Measurements from ENCODE around the gene TFAP2B.
A peak's percentile ranks its signal among the peaks of the same experiment; 100 is the strongest.

TFAP2B gene

GRCh38 chr6:50818673-50819072 is at the start of gene TFAP2B:
Gene TFAP2B, plus strand, starts transcription at chr6:50818871. Its CDS starts 21 bp downstream, at chr6:50818892.
- DNase-seq (ENCODE audit: low read depth in 1 of 2, low spot score in 1 of 2): no peak

- no peak for DNase-seq (ENCODE audit: low read depth in 1 of 2, low spot score in 1 of 2)
Observed at GRCh38 chr6:50778696-50779095, 40.0 kb upstream of the TFAP2B start.

DNA sequence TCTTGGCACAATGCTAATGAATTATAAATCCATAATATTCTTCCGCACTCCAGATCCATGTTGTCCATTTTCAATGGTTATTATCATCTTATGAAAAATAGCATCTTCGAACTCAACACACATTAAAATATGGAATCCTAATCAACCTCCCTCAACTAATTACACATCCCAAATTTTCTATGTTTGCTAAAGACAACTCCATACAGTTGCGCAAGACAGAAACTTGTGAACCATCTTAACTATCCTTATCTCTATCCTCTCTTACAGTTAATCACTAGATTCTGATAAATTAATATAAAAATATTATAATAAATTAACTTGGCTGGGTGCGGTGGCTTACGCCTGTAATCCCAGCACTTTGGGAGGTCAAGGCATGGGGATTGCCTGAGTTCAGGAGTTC is 38.3 kb upstream of the TFAP2B start:
- no peak for DNase-seq (ENCODE audit: low read depth in 1 of 2, low spot score in 1 of 2)

DNA sequence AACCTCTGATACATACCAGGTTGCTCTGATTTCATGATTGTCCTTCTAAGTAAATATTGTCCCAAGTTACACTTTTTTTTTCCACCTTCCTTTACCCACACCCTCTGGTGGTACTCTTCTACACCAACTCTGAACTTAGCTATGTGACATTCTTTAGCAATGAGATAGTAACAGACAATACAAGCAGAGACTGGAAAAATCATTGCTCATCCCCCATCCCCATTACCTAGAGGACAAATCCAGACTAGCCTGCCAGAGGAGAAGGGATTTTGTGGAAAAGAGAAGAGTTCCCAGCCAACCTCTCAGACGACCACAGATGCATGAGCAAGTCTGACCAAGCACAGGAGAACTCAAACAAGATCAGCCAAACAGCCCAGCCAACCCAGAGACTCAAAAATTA is 32.8 kb upstream of the TFAP2B start:
- no peak for DNase-seq (ENCODE audit: low read depth in 1 of 2, low spot score in 1 of 2)

DNA sequence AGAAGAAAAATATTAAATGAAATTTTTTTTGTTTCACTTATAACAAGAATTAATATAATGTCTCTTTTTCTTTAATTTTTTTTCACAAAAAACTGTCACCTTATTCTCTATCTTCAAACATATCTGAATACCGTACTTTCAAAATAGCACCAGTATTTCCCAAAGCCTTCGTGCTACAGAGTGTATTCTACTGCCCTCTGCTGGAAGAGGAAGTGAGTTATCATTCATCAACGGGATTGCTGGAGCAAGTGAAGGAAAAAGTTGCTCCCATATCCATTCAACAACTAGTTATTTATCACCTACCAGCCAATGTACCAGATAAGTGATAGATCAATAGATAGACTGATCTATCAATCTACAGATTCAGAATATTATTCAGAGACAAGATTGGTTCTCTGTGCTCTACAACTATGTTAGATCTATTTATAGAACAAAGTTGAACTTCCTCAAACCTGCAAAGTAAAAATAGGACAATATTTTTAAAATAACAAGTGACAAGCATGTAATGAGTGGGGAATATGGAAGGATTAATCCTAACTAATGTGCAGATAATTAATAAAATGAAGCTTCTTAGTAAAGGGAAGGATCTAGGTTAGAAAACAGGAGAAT is 26.7 kb upstream of the TFAP2B start:
- DNase-seq (ENCODE audit: low read depth in 1 of 2, low spot score in 1 of 2): no peak

DNA sequence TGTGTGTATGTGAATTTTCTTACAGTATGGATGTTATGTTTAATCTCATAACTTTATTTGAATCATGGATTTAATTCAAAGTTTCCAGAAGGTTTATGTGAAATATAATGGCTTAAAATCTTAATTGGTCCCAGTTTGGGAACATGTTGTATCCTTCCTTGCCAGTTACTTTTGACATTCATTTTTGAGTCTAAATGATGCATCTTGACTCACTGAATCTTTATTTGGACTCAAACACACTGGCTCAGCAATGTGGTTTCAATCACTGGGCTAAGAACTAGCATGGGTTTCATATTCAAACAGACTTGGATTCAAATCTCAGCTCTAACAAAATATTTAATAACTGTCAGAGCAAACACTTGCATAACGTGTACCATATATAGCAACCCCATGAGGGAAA is 25.9 kb upstream of the TFAP2B start:
- DNase-seq (ENCODE audit: low read depth in 1 of 2, low spot score in 1 of 2): no peak

- no peak for DNase-seq (ENCODE audit: low read depth in 1 of 2, low spot score in 1 of 2)
Observed at GRCh38 chr6:50795574-50795973, 23.1 kb upstream of the TFAP2B start.

DNA sequence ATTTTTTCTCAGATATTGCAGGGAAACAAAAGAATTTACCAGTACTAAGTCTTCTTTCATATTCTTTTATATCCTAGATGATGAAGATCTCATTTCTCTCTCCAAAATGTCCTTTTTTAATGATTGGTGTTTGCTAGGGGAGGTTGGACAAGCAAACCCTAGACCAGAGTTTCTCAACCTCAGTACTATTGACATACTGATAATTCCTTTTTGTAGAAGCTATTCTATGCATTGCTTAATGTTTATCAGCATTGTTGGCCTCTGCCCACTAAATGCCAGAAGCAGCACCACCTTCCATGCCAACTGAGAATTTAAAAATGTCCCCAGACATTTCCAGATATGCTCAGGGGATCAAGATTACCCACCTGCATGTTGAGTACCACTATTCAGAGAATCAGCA is 14.4 kb upstream of the TFAP2B start:
- no peak for DNase-seq (ENCODE audit: low read depth in 1 of 2, low spot score in 1 of 2)

- no peak for DNase-seq (ENCODE audit: low read depth in 1 of 2, low spot score in 1 of 2)
Observed at GRCh38 chr6:50807035-50807434, 11.6 kb upstream of the TFAP2B start.

DNA sequence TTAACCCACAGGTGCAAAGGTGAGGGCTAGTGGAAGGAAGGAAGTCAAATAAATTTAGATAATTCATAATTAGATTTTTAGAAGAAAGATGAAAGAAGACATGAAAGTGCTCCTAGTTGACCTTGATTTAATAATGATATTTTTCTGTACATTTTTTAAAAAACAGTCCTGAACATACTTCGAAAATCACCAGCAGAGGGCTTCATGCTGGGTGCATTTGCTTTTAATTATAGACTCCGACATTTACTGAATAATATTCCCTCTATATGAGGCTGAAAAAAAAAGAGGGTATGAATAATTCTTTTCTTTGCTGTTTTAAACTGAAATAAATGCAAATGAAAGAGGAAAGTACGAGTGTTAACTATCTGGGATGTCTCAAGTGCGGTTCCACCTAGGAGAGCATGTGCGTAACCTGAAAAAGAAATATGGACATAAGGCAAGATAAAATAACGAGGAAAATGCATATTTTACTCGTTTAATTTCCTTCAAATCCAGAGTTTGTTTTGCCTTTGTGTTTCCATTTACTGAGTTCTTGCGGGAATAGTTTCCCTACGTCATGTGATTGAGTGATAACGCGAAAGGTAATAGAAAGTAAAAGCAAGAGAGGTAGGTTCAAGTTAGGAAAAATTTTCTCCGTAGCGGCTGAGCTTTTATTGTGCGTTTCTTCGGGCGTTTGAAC is 3.1 kb upstream of the TFAP2B start:
- no peak for DNase-seq (ENCODE audit: low read depth in 1 of 2, low spot score in 1 of 2)

GRCh38 chr6:50816115-50816675 is 2.5 kb upstream of the TFAP2B start:
- peak; percentile 12 to 43 for DNase-seq (ENCODE audit: low read depth in 1 of 2, low spot score in 1 of 2)

DNA sequence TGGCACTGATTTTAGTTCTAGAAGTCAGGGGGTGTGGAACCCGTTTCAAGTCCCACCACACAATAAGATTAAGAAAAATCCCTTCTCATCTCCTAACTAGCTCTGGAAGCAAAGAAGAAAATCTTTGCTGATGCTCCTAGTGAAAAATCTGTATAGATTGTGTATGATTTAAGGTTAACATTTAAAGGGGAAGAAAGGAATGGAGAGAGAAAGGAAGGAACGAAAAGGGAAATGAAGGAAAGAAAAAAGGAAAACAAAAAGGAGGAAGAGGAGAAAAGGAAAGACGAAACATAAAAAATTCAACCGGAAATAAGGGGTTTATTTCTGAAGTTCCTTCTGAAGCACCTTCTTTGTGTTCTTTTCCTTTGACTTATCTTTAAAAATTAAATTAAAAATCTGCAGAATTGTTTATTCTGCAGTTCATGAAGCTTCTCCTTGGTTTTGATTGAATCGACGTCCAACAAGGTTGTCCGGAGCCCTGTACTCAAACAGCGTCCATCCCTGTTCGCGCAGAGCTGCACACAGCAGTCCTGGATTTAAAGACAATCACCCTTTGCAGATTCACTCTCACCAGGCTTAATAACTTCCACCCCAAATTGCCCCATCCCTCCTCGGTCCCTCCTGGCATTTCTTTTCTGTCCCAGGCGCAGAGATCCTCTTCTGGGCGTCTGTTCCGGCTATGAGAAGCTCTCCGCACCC is 1.6 kb upstream of the TFAP2B start:
- DNase-seq (ENCODE audit: low read depth in 1 of 2, low spot score in 1 of 2): no peak

- no peak for DNase-seq (ENCODE audit: low read depth in 1 of 2, low spot score in 1 of 2)
Observed at GRCh38 chr6:50817646-50817950, 1.1 kb upstream of the TFAP2B start.

- no peak for DNase-seq (ENCODE audit: low read depth in 1 of 2, low spot score in 1 of 2)
Observed at GRCh38 chr6:50818020-50818419, 651 bp upstream of the TFAP2B start.

DNA sequence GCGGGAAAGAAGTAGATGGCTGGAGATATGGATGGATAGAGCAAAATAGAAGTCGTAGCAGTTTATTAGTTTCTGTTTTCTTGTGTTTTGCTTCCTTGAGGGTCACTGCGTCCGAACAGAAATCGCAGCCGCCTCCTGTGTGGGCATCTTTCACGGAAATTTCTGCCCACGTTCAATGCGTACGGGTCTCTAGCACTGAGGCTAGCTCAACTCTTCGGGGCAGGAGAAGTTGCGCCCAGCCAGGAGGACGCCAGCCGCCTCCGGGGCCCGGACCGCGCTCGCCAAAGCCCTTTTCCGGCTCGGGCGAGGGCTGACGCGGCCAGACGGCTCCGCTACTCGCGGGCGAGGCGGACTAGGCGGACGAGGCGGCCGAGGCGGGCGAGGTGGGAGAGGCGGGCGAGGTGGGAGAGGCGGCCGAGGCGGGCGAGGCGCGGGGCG is 814 bp downstream of the TFAP2B start:
- no peak for DNase-seq (ENCODE audit: low read depth in 1 of 2, low spot score in 1 of 2)

GRCh38 chr6:50819904-50820868 is 1.5 kb downstream of the TFAP2B start:
- DNase-seq (ENCODE audit: low read depth in 1 of 2, low spot score in 1 of 2): no peak

- DNase-seq (ENCODE audit: low read depth in 1 of 2, low spot score in 1 of 2): no peak
Observed at GRCh38 chr6:50820869-50821264, 2.2 kb downstream of the TFAP2B start.

GRCh38 chr6:50821441-50822077 is 2.9 kb downstream of the TFAP2B start:
- no peak for DNase-seq (ENCODE audit: low read depth in 1 of 2, low spot score in 1 of 2)

GRCh38 chr6:50822078-50822476 is 3.4 kb downstream of the TFAP2B start:
- DNase-seq (ENCODE audit: low read depth in 1 of 2, low spot score in 1 of 2): no peak

- no peak for DNase-seq (ENCODE audit: low read depth in 1 of 2, low spot score in 1 of 2)
Observed at GRCh38 chr6:50823094-50823920, 4.6 kb downstream of the TFAP2B start.

Data from activated CD4-positive, alpha-beta T cell treated with anti-CD3 and anti-CD28 coated beads, Interleukin-2, amount 50 U/mL, for 24 hours (primary cell).